Small intestine (tissue), 7 donors: ENCODE results near the gene PKM. TPM values are rescaled to one million over a fixed set of nuclear protein-coding genes. Genes with fewer than 3 reads are reported as not detected.

Experiments used
- DNase-seq, 2 donors: peaks; one replicate each; pipeline versions ENCODE4 v3.0.0 to v3.0.0-alpha.2; 2013
- FAIRE-seq: peaks from 2 replicates; lab custom pipeline; 2012; peaks lifted over from hg19 to GRCh38; lab: Jason Lieb, UNC
- H3K27ac ChIP-seq, 3 donors: one replicate each; pipeline ENCODE4 v1.5.1; 2013; ENCODE audit warnings: low read length in 2 of 3, mild to moderate bottlenecking in 2 of 3, control low read depth in 1 of 3, inconsistent platforms in 1 of 3, low read depth in 1 of 3, moderate library complexity in 1 of 3
- H3K27me3 ChIP-seq, 3 donors: one replicate each; pipeline ENCODE4 v1.6.1; 2013; ENCODE audit warnings: low read length in 3 of 3, inconsistent platforms in 1 of 3; ENCODE audit not compliant: control insufficient read depth in 3 of 3, insufficient read depth in 3 of 3
- H3K36me3 ChIP-seq, 3 donors: one replicate each; pipeline ENCODE4 v1.6.1; 2013; ENCODE audit warnings: low read length in 3 of 3, inconsistent platforms in 1 of 3, low read depth in 1 of 3, mild to moderate bottlenecking in 1 of 3, moderate library complexity in 1 of 3; ENCODE audit not compliant: control insufficient read depth in 3 of 3, insufficient read depth in 2 of 3
- H3K4me1 ChIP-seq, 3 donors: one replicate each; pipeline ENCODE4 v1.6.1; 2013; ENCODE audit warnings: low read length in 2 of 3, inconsistent platforms in 1 of 3, low read depth in 1 of 3, mild to moderate bottlenecking in 1 of 3, moderate library complexity in 1 of 3; ENCODE audit not compliant: control insufficient read depth in 3 of 3, insufficient read depth in 2 of 3
- H3K4me3 ChIP-seq, 3 donors: one replicate each; pipeline ENCODE4 v1.5.1; 2013; ENCODE audit warnings: low read length in 3 of 3, control low read depth in 1 of 3, inconsistent platforms in 1 of 3, low read depth in 1 of 3, mild to moderate bottlenecking in 1 of 3, moderate library complexity in 1 of 3
- H3K9me3 ChIP-seq, 2 donors: one replicate each; pipeline ENCODE4 v1.6.1; 2013; ENCODE audit warnings: low read depth in 1 of 2, low read length in 1 of 2; ENCODE audit not compliant: control insufficient read depth in 2 of 2, insufficient read depth in 1 of 2
- WGBS, 3 donors: extraction: QIAGEN DNeasy Blood & Tissue Kit; methylation state at CpG; one replicate each; pipeline ENCODE4 v1.1.7; 2013; 5-methylcytosine and 5-hydroxymethylcytosine counted together
- polyA plus RNA-seq, 4 donors: library from polyadenylated mRNA; stranded (reverse) in 3 of 4; unstranded in 1 of 4; fragments of 200-250 nt in 3 of 4; fragments of 120-200 nt in 1 of 4; gene quantifications; one replicate each; pipeline versions ENCODE4 v1.2.1 to v1.2.3, GENCODE V29; 2013
- donor health status: healthy with polysubstance abuse.
- donor health status: control.
- donor health status: control.
- donor health status: Bipolar disorder and iron deficiency.
- donor health status: healthy.

Gene PKM
- polyA plus RNA-seq, 4 donors, result 243 to 362 (median 254) TPM

GRCh38 chr15:72231833-72232478 lies 966 bp upstream of the PKM start:
- no peaks in the 10 kb centered on the region for H3K27me3 ChIP-seq
- 1 to 3% (median 2%) methylated on average over 16 of the region's 16 CpGs for WGBS, 3 donors
- H3K9me3 ChIP-seq, result no peaks in the 10 kb centered on the region
- FAIRE-seq (no peak), DNase-seq (peak; percentile 67 to 74)
- H3K27ac ChIP-seq, result peak overlapping the region; percentile 96 to 98 (median 96)
- H3K36me3 ChIP-seq, result peaks cover 0 to 3% (median 0%) of the 10 kb centered on the region in 3 donors
- peaks cover 8 to 23% (median 17%) of the 10 kb centered on the region in 3 donors for H3K4me1 ChIP-seq
- H3K4me3 ChIP-seq, result peak overlapping the region; percentile 53 to 93 (median 85)

DNA sequence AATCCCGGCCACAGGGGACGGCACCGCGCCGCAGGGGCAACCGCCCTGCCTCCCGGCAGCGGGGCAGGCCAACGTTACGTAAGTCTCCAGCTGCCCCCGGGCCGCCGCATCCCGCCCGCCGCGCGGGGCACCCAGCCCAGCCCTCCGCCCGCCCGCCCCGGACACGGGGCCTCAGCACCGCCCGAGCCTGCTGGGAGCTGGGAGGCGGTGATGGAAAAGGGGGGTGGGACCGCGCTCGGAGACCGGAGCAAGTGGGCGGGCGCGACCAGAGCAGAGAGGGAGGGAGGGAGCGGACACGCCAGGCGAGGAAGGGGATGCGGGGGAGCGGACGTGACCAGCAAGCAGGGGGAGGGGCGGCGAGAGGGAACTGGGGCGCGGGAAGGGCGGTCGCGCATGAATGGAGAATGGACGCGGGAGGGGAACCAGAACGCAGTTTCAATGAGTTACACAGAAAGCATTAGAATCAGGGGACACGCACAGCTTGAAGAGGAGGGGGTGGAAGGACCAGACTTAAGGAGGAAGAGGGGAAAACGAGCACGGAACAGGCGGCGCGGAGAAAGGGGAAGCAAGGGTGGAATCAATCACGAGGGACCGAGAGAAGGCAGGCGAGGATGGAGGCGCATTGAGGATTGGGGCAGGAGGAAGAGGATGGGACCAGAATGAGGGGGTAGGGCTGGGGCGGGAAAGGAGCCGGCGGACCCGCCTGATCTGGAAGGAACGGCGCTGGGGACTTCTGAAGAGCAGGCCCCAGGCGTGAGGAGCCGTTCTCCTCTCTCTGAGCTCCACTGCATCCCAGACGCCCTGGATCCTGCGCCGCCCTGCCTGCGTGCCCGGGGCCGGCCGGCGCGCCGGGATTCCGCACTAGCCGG lies 559 bp downstream of the PKM start:
- Histone ChIP-seq H3K4me3 (peak overlapping the region; percentile 85 to 93 (median 88)), H3K4me1 (peaks cover 13 to 31% (median 19%) of the 10 kb centered on the region in 3 donors), H3K36me3 (peaks cover 0 to 3% (median 0%) of the 10 kb centered on the region in 3 donors), H3K27me3 (no peaks in the 10 kb centered on the region), H3K9me3 (no peaks in the 10 kb centered on the region), H3K27ac (peak overlapping the region; percentile 96 to 98 (median 96))
- 0 to 1% (median 0%) methylated on average over 40 to 79 of the region's 79 CpGs for WGBS, 3 donors
- FAIRE-seq (no peak), DNase-seq (peak; percentile 69 to 92)

- H3K36me3 ChIP-seq, result peaks cover 0 to 3% (median 0%) of the 10 kb centered on the region in 3 donors
- 0% methylated on average over 22 to 29 of the region's 29 CpGs for WGBS, 3 donors
- H3K9me3 ChIP-seq, result no peaks in the 10 kb centered on the region
- DNase-seq (peak in 1 of 2 donors; percentile 40), FAIRE-seq (no peak)
- H3K27ac ChIP-seq, result peak overlapping the region; percentile 96 to 98 (median 96)
- peak overlapping the region; percentile 85 to 93 (median 88) for H3K4me3 ChIP-seq
- no peaks in the 10 kb centered on the region for H3K27me3 ChIP-seq
- H3K4me1 ChIP-seq, result peaks cover 13 to 31% (median 19%) of the 10 kb centered on the region in 3 donors
Measured at GRCh38 chr15:72229947-72230196, 1.1 kb downstream of the PKM start.

DNA sequence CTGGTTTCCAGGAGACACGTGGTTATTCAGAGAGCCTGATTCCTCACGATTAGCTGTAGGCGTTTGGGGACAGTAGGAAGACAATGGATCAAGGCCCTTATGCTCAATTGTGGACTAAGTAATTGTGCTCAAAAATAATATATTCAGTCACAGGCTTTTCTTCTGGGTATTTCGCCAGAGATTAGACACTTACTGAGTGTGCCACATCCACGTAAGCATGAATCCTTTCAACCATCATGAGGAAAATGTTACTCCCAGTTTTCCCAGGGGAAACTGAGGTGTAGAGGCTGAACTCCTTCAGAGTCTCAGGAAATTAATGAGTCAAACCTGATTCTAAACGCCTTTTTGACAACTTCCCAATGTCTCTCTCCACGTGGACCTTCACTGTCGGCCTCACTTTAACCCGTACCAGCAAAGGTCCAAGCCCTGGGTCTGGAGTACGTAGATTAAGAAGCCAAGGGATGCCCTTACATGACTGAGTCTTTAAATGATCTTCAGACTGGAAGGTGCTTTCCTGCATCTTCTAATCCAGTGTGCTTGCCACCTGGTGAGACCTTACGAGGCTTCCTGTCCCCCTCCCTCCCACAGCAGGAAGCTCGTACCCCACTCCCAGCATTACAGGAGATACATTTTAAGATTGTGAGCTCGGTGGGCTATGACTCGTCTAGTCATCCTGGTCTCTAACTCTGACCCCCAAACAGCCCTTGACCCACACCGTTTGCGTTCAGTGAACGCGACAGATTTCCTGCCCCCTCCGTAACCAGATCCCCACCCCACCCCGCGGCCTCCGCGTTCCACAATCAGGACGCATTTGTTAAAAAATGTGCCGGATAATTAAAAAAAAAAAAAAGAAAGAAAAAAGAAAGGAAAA lies 1.7 kb downstream of the PKM start:
- Histone ChIP-seq H3K4me3 (peak overlapping the region; percentile 85 to 93 (median 88)), H3K27ac (peak overlapping the region; percentile 96 to 98 (median 96)), H3K9me3 (no peaks in the 10 kb centered on the region), H3K4me1 (peaks cover 13 to 31% (median 19%) of the 10 kb centered on the region in 3 donors), H3K36me3 (peaks cover 0 to 7% (median 0%) of the 10 kb centered on the region in 3 donors), H3K27me3 (no peaks in the 10 kb centered on the region)
- peak; percentile 36 to 47 for DNase-seq
- FAIRE-seq, result no peak
- 6 to 7% (median 7%) methylated on average over 25 of the region's 25 CpGs for WGBS, 3 donors

GRCh38 chr15:72227720-72228119 lies 3.3 kb downstream of the PKM start:
- H3K9me3 ChIP-seq, result no peaks in the 10 kb centered on the region
- H3K4me3 ChIP-seq, result no peak overlapping the region
- no peak for DNase-seq
- H3K27me3 ChIP-seq, result no peaks in the 10 kb centered on the region
- H3K27ac ChIP-seq, result peak overlapping the region; percentile 33 to 85 (median 57)
- FAIRE-seq, result no peak
- H3K4me1 ChIP-seq, result peaks cover 13 to 31% (median 19%) of the 10 kb centered on the region in 3 donors
- WGBS, 3 donors, result 57 to 78% (median 60%) methylated on average over 4 of the region's 4 CpGs
- H3K36me3 ChIP-seq, result peaks cover 0 to 17% (median 0%) of the 10 kb centered on the region in 3 donors

DNA sequence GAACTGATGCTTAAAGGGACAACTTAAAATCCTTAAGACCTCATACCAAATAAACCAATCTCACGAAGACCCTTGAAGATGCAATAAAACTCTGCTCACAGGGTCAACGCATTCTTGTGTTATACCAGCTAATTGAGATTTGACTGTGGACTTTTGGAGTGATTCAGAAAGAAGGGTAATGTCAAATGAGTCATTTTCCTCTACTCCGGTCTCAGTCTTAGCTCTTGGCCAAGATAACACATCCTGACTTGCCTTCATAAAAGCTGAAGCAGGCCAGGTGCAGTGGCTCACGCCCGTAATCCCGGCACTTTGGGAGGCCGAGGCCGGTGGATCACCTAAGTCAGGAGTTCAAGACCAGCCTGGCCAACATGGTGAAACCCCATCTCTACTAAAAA lies 3.8 kb downstream of the PKM start:
- DNase-seq (peak; percentile 61 to 78), FAIRE-seq (no peak)
- Histone ChIP-seq H3K4me1 (peaks cover 17 to 26% (median 20%) of the 10 kb centered on the region in 3 donors), H3K4me3 (no peak overlapping the region), H3K36me3 (peaks cover 0 to 22% (median 0%) of the 10 kb centered on the region in 3 donors), H3K9me3 (no peaks in the 10 kb centered on the region), H3K27me3 (no peaks in the 10 kb centered on the region), H3K27ac (peak overlapping the region; percentile 48 to 85 (median 57))
- WGBS, 3 donors, result 16 to 30% (median 17%) methylated on average over 8 of the region's 8 CpGs

DNA sequence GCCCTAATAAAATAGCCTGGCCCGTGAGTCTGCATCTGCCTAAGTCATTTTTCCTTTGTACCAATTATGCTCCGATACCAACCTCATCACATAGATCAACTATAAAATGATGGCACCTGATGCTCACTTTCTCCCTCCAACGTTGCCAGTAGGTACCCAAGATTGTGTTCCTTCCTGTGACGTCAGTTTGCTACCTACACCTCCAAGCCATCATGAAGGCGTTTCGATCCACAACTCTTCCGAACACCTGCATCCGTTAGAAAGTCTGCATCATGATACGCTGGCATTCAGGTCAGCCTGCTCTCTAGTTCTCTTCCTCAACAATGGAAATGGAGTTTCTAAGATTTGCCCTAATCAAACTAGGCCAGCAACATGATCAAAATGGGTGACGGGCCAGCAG lies 7.7 kb downstream of the PKM start:
- Histone ChIP-seq H3K4me1 (peaks cover 13 to 40% (median 16%) of the 10 kb centered on the region in 3 donors), H3K27ac (no peak overlapping the region), H3K27me3 (no peaks in the 10 kb centered on the region), H3K4me3 (no peak overlapping the region), H3K36me3 (peaks cover 0 to 33% (median 6%) of the 10 kb centered on the region in 3 donors), H3K9me3 (no peaks in the 10 kb centered on the region)
- DNase-seq (no peak), FAIRE-seq (no peak)
- WGBS, 3 donors, result 89 to 91% (median 91%) methylated on average over 10 of the region's 10 CpGs

DNA sequence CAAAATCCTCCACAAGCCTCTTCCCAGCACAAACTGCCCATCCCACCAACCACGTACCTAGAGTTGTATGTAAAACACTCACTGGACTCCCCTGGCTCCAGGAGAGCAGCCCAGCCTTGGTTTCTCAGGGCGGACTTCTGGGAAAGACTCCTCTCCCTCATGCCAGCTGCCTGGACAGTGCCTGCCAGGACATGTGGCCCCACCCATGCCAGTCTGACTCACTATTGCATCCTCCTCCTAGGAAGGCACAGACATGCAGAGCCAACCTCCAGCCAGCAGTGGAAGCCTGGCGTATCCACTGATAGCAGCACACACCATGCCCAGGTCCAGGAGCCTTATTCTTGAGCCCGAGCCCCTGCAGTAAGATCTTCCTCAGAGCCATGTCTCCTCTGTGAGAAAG lies 8.6 kb downstream of the PKM start:
- Histone ChIP-seq H3K36me3 (peaks cover 2 to 39% (median 7%) of the 10 kb centered on the region in 3 donors), H3K4me3 (no peak overlapping the region), H3K9me3 (no peaks in the 10 kb centered on the region), H3K27ac (peak overlapping the region in 1 of 3 donors; percentile 58), H3K27me3 (no peaks in the 10 kb centered on the region), H3K4me1 (peaks cover 11 to 40% (median 11%) of the 10 kb centered on the region in 3 donors)
- 65 to 84% (median 73%) methylated on average over 4 of the region's 4 CpGs for WGBS, 3 donors
- peak in 1 of 2 donors; percentile 68 for DNase-seq
- no peak for FAIRE-seq
